GM19438 (cell line): ENCODE measurements around the gene CEBPE.

ENCODE experiments used
- ATAC-seq: cut with Tn5 transposase; IDR thresholded peaks from one replicate; pipeline ENCODE4 v1.9.1; 2021; ENCODE audit warnings: low read depth; ENCODE audit not compliant: unreplicated experiment

CEBPE gene

DNA sequence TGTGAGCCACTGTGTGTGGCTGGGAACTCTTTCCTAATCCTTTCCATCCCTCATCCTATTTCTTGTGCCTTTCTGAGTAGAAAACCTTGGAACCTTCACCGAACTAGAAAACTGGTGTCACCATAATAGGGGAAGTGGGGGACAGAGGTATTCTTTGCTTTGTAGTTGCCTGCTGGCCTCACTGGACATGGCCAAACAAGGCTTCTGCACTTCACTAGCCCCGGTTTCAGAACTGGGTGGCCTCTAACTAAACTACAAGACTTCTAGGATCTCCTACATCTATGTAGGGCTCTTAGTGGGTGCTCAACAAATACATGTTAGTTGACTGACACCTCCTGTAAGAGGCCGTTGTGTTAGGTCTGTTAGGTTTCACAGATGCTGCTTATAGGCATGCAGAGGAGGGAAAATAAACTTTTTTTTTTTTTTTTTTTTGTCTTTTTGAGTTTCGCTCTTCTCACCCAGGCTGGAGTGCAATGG lies 13.7 kb downstream of the CEBPE start:
- ATAC-seq = no peak

DNA sequence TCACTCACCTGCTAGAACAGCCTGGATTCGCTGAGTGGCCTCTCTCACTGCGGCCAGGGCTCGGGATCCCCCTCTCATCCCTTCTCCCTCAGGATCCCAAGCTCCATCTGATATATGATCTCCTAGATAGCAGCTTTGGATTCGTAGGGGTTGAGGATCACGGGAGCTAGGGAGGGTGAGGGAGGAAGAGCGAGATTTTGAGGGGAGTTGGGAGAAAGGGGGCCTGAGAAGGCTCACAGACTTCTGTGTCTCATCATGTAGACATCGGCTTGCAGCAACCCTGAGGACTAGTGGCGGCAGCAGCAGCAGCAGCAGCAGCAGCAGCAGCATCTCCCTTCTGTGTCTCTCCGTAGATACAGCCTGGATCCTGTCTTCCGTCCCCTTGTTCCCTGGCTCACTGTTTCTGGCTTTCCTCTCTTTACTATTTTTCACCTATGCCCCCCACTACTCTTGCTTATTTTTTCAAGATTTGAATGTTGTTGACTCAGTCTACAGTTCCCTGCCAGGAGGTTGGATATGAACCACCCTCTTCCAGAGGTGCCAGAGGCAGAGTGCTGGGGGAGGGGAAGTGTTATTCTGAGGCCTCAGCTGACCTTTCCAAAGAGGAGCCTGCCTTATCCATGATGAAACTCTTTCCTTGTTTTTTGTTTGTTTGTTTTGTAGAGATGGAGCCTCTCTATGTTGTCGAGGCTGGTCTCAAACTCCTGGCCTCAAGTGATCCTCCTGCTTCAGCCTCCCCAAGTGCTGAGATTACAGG lies 14.3 kb downstream of the CEBPE start, which contains the start of gene CIROP:
Gene CIROP, minus strand, starts transcription at position 399 of the 757 bp plus-strand sequence. Its CDS starts 69 bp downstream, at position 330.
- ATAC-seq = no peak

DNA sequence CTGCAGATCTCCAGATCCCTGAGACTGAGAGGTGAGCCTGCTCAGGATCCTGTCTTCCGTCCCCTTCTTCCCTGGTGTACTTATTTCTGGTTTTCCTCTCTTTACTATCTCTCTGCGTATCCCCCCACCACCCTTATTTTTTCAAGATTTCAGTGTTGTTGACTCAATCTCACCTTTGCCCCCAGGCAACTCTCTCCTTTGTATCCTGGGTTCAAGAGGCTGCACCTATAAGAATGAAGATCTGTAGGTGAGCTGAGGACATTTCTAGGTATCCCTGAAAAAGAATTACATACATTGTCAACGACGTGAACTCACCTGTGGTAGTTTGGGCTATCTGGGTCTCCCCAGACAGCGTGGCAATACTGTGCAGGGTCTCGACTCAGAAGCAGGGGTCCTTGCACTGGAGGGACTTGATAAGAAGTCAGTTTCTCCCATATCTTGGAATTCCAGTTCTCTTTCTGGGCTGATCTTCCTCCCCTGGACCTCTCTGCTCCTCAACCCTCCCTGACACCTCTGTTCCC lies 14.9 kb downstream of the CEBPE start:
- ATAC-seq = no peak

DNA sequence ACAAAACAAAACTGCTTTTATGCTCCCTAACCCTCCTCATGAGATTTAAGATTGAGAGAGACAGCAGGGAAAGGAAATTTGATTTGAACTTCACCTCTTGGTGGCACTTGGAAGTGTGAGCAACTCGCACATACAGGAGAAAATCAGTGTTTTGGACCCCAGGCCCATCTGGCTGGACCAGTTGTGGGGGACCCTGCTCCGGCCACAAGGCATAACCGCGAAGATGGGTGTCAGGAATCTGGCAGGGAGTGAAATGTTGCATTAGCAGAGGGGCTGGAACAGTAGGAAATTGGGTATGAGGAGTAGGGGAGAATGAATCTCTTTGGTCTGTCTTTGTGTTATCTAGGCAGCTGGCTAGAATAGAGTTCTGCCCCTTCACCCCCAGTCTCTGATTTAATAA lies 15.5 kb downstream of the CEBPE start:
- no peak for ATAC-seq

DNA sequence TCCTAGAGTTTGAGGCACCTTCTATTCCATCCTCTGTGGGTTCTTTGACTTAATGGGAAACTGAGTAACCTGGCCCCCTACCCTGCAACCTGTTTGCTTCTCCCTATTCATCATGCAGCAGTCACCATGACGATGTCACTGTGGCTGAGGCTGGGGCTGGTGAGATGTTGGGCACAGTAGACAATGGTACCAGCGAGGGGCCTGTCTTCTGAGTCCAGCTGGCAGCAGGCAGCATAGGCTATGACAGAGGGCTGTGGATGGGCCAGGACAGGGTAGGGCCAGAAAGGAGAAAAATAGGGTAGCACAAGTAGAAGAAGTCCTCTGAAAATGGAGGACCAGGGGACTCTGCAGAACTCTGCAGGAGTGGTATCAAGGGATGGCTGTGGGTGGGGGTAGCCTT lies 16.3 kb downstream of the CEBPE start:
- ATAC-seq = no peak

DNA sequence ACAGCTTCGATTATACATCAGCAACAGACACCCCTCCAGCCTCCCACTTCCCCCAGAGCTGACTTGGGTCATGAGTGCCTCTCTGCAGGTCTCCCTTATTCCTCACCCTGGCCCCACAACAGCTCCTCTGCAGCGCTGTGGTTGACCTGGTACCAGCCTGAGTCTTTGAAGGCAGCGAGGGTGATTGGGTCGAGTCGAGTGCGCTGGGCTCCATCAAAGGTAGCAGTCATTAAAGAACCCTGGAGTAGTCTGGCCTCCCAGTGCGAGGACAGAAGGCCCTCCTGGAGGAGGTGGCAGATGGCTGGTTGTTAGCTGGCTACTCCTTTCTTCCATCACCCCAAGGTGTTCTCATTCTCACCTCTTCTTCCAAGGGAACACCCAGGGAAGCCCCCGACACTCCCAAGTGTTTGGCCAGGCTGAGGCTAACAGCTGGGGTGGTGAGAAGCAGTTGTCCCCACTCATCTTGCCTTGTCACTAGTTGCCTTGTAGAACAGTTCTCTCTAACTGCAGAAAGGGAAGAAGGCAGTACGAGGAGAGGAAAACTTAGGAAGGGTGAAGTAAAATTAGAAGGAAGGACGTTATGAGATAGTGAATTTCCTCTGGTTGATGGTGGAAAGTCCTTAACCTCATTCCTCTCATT lies 16.9 kb downstream of the CEBPE start:
- ATAC-seq = no peak

DNA sequence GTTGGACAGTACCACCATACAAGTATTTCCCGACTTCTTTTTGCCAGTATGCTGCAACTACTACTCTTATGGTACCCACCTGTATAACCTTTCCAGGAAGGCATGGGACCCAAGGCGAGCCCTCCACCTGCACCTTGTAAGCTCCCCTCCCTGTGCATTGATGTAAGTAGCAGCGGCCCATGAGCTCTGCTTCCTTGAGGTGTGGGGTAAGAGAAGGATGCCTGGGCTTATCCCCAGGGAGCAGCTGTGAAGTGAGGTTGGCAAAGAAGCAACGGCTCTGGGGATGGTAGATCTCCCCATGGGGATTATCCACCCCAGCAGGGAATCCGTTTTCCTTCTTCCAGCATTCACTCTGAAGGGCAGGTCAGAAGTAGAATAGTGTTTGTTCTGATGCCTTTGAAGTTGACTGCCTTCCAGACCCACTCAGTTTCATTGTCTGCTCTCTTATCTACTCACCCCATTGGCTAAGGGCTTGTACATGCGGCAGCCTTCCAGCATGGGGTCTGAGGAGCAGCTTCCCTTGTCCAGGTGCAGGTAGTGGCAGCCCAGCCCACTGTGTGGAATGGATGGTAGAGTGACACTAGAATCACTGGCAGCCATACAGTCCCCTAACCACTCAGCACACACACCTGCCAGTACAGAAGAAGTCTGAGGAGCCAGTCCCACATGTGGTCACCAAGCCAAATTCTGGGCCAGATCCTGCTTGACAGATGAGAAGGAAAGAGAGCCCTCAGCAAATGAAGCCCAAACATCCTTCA lies 17.7 kb downstream of the CEBPE start:
- no peak for ATAC-seq

DNA sequence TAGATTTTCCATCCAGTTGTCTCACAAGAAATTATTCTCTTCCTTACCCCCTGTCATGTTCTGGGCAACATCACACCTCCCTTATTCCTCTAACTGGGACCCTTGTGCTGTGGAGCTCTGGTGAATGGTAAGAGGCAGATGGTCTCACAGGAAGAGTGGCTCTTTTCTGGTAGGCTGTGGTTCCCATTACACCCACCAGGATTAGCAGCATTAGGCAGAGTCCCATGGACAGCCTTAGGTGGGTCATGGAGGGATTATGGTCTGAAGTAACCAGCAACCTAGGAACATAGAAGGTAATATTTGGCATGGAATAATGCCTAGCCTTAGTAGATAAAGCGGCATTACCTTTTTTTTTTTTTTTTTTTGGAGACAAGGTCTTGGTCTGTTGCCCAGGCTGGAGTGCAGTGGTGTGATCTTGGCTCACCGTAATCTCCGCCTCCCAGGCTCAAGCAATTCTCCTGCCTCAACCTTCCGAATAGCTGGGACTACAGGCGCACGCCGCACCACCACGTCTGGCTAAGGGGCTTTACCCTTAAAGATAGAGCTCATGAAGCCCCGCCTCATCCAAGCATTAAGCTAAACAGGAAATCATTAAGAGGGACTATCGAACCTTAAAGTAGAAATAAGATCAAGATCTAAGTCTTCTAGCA lies 19.7 kb downstream of the CEBPE start:
- ATAC-seq = no peak

DNA sequence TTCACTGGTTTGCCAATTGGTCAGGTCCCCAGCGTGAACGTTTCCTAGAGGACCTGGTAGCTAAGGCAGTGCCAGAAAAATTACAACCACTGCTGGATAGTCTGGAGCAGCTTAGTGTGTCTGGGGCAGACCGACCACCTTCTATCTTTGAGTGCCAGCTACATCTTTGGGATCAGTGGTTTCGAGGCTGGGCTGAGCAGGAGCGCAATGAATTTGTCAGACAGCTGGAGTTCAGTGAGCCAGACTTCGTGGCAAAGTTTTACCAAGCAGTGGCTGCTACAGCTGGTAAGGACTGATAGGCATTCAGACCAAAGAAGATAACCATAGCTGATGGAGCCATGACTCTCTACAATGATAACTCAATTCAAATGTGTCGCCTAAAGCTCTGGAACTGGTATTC lies 21.3 kb downstream of the CEBPE start:
- no peak for ATAC-seq

DNA sequence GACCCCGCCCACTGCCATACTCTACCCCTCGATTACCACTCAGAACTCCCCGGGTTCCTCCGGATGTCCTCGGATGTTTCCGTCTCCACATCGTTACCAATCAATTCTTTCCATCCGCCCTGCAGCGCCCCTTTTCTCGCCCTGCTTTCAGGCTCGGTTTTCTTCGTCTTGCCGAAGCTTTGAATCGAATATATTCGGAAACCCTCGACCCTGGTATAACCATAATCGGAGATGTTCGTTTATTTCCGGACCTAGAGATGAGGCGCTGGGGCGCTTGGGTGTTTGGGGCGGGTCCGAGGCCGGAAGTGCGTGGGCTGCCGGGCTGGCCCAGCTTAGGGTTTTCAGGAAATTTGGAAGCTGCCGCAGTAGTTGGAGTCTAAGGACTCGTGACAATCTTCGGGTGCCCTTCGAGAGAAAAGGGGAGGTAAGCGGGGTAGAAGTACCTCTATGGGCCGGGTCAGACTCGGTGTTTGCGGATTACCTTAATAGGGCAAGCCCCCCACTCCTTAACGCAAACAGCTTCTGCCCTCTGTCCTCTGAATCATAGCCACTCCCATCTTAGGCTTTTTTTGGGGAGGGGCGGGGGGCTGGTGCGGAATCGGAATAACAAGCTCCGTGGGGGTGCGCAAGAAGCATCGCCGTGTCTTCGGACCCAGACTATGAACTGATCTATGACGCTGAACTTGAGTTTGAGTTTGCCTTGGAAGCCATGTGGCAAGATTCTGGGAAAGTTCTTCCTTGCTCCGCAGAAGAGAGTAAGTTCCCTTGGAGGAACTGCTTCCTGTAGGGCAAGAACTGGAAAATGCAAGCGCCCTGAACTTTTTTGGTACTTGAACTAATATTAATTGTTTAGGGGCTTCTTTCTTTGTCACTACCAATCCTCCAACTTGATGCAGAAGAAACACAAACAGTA lies 23.6 kb downstream of the CEBPE start, which contains the start of gene C14orf119:
Gene C14orf119, plus strand, starts transcription at position 310 of the 913 bp plus-strand sequence. CDS start 2,154 bp downstream, outside the sequence.
- peak; percentile 87 for ATAC-seq

DNA sequence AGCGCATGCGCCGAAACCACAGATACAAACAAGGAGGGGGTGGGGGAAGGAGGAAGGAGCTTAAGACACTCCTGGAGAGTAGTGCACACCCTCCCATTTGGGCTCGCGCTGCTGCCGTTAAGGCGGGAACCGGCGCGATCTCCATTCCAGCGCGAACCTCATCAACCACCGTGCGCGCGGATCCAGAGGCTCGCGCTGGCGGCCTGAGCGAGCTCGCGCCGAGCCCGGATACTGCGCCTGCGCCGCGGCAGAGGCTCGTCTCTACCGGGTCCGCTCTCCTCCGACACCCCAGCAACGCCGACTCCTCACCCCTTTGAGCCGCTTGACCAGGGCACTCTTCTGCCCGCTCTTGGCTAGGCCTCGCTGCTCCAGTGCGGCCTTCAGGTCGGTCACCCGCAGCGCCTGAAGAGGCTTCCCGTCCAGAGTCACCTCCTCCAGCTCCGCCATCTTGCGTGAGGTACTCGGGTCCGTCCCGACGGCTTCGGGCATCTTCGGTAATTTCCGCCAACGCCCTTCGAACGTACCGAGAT lies 24.3 kb downstream of the CEBPE start, which contains the start of gene ACIN1:
Gene ACIN1, minus strand, starts transcription at position 471 of the 530 bp plus-strand sequence. Its CDS starts 24 bp downstream, at position 447.
- ATAC-seq = peak; percentile 36

DNA sequence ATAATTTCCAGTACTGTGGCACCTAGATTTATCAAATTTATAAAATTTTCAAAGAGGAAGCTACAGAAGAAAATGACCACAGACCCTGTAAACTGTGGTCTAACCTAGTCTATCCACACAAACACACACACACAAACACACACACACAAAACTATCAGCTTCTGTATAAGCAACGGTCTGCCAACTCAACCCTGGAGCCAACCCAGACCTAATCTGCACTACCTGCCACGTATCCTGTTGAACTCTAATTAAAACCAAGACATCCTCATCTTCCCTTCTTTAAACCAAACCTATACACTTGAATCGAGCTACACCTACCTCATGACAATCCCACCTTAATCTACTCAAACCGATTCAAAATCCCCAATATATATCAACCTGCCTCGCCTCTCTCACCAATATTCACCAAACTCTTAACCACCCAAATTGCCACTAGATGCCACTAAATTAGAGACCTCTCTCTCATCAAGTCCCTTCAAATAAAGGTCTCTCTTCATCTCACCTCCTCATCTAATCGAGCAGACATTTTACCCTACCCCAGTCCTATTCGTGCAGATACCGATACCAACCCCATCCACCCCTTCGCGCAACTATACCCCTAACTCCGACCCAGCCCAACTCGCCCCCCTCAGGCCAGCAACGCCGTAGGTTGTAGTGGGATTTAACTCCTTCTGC lies 24.9 kb downstream of the CEBPE start:
- no peak for ATAC-seq

DNA sequence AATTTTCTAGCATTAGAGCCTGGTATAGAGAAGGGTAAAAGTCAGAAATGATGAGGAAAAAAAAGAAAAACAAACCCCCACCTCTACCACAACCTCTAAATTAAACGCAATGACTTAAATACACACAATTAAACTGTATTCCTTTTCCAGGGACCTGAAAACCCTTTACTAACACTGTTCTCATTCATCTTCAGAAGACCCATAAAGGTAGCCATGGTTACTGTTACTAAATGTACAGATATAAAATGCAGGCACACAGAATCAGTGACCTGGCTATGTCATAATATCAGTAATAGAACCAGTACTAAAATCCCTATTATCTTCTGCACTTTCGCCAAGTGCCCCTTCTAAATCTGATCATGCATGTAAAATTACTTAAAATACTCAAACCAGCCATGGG lies 25.5 kb downstream of the CEBPE start:
- ATAC-seq = no peak

DNA sequence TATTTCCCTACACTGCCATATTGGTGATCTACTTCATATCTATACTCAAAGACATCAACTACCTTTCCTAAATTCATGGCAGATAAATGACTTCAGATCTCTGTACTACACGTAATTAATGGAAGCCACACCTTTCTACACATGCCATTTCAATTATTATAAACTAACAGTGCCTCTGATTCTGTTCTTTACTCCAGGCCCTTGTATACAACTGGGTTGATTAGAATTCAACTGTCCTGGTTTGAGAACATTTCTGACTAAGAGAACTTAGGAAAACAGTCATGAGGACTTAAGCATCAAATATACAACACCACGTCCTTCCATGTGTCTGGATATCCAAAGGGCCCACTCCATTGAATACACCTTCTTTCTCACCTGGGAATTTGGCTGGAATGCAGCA lies 26.0 kb downstream of the CEBPE start:
- no peak for ATAC-seq

DNA sequence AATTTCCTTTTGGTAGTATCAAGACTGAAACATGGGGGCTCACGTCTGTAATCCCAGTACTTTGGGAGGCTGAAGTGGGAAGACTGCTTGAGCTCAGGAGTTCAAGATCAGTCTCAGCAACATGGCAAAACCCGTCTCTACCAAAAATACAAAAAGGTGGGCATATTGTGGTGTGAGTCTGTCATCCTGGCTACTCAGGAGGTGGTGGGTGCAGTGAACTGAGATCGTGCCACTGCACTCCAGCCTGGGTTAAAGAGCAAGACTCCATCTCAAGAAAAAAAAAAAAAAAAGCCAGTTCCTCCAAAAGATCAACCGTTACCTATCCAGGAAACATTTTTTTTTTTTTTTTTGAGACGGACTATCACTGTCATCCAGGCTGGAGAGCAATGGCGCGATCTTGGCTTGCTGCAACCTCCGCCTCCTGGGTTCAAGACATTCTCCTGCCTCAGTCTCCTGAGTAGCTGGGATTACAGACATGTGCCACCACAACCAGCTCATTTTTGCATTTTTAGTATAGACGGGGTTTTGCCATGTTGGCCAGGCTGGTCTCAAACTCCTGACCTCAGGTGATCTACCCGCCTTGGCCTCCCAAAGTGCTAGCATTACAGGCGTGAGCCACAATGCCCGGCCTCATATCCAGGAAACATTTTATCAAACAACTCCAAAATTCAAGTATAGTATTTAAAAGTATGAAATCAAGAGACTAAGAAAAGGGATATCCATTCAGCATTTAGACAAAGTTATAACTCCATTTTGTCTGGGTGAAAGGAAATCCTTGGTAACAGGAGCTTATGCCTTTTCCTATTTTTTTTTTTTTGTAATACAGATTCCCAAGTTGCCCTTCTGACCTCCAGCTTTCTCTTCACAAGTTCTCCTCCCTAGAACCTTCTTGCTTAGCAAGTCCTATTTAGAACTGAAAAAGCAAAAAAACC lies 27.5 kb downstream of the CEBPE start:
- no peak for ATAC-seq

DNA sequence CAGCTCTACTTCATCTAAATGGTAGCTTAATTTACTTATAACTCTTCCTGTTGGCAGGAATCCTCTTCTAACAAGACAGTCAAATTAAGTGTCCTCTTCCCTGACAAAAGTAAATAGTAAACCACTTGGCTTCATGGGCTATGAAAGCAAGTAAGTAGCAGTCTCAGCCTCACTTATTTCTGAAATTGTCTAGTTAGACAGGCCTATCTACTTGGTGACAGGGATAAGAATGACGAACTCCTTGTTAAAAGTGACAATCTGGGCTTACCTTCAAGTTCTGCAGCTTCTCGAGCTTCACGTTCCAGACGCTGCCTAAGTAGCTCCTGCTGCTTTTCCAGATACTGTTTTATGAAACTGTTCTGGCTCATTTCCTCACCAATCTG lies 28.8 kb downstream of the CEBPE start:
- no peak for ATAC-seq

DNA sequence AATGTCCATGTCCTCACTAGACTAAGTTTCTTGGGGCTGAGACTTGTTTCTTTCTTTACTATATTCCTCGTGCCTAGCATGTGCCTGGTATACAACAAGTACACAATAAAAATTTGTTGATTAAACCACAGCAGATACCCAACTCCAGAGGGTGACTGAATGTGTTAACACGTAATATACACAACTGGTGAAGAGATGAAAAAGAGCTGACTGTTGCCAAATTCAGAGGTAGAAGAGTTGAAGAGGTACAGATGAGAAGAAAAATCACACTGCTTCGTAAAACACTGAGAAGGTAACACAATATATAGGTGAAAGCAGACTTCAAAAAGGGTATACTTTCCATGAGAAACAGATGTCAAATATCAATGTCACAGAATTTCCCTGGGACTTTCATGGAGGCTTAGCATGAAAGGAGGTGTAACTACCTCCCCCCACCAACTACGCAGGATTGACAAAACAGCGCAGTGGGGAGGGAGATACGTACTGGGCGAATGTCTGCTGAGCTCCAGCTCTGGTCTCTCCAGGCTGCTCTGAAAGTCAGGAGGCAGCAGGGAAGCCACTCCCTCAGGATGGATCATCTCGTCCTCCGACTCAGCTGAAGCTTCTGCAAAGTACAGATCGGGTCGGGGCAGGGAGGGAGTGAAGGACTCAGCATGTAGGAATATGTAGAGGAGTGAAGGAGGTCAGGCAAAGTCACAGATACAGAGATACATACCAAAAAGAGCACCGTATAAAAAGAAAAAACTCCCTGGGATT lies 29.4 kb downstream of the CEBPE start:
- no peak for ATAC-seq
